Epithelial cell of proximal tubule (primary cell): ENCODE data around the gene FTH1. TPM values are rescaled to one million over a fixed set of nuclear protein-coding genes. Genes with fewer than 3 reads are reported as not detected.

ENCODE experiments used
- DNase-seq: peaks from one replicate; pipeline ENCODE4 v3.0.0-alpha.2; 2011; ENCODE audit warnings: low read depth
- H3K4me3 ChIP-seq: 2 replicates; pipeline ENCODE4 v1.5.1; 2011; ENCODE audit warnings: low read depth, mild to moderate bottlenecking, low read length
- CTCF ChIP-seq: conservative IDR thresholded peaks from 2 replicates; pipeline ENCODE4 v1.5.1; 2012; ENCODE audit warnings: low read depth, mild to moderate bottlenecking, low read length
- total RNA-seq: library from RNA; depleted of rRNA; stranded (reverse); fragments of >200 nt; gene quantifications from 2 replicates; pipeline ENCODE4 v1.2.3, GENCODE V29; 2015

The FTH1 gene
- total RNA-seq, 1 donor from 2014 or later = 789 TPM

- no peak overlapping the region for H3K4me3 ChIP-seq
- no peak for TF ChIP-seq CTCF
- no peak for DNase-seq
Observed at GRCh38 chr11:61925736-61926135, 41.7 kb downstream of the FTH1 start.

GRCh38 chr11:61924064-61924455 is 43.4 kb downstream of the FTH1 start:
- no peak for DNase-seq
- no peak for TF ChIP-seq CTCF
- no peak overlapping the region for H3K4me3 ChIP-seq

- DNase-seq = no peak
- no peak overlapping the region for H3K4me3 ChIP-seq
- no peak for TF ChIP-seq CTCF
Observed at GRCh38 chr11:61923166-61924063, 44.0 kb downstream of the FTH1 start.

- H3K4me3 ChIP-seq = no peak overlapping the region
- DNase-seq = no peak
- TF ChIP-seq CTCF = no peak
Observed at GRCh38 chr11:61922539-61922938, 44.9 kb downstream of the FTH1 start.

- TF ChIP-seq CTCF = no peak
- no peak overlapping the region for H3K4me3 ChIP-seq
- DNase-seq = no peak
Observed at GRCh38 chr11:61921446-61921845, 46.0 kb downstream of the FTH1 start.

GRCh38 chr11:61919705-61920631 is 47.5 kb downstream of the FTH1 start:
- TF ChIP-seq CTCF = no peak
- no peak for DNase-seq
- H3K4me3 ChIP-seq = no peak overlapping the region
